Embryonic facial prominence (tissue), 1 donor: ENCODE measurements around the gene RASSF6.
"Not testable (repeated sequence)": the region's sequence is repeated elsewhere in the genome, so short reads cannot be mapped to it uniquely, and the experiment has no call there.

Experiments
- DNase-seq: peaks from one replicate; pipeline ENCODE4 v3.0.0-alpha.2; 2016; ENCODE audit errors: extremely low spot score

RASSF6 gene

DNA sequence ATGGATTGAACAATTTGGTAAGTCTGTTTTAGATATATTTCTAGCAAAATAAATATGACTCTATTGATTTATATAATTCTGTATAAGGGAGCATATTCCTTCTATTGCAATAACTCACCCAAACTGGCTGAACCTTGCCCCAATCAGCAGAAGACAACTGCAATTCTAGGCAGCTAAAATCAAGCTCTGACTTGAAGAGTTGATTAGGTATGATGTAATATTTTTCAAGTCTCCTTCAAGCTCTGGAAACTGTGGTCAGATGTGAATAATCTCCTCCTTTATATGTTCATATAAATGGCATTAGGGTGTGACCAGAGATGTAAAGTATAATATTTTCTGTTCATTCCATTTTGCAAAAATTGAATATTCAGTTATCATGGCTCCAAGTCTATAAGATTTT, 8.2 kb downstream of the RASSF6 start:
- DNase-seq = no peak

DNA sequence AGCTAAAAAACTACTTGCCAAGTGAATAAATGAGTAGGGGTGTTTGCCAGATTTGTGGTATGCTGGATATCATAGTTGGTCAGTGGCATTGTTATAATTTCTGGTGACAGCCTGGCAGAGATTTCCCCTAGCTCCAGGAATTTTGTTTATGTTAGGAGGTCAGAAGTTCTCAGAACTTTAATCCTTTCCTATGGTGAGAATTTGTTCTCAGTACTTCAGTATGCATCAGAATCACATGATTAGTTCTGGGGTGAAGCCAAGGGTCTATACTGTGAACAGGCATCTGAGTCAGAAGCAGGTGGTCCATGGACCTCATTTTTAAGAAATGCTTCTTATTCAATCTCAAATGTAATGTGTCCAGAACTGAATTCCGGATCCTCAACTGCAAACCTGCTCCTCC, 10.5 kb downstream of the RASSF6 start:
- no peak for DNase-seq

DNA sequence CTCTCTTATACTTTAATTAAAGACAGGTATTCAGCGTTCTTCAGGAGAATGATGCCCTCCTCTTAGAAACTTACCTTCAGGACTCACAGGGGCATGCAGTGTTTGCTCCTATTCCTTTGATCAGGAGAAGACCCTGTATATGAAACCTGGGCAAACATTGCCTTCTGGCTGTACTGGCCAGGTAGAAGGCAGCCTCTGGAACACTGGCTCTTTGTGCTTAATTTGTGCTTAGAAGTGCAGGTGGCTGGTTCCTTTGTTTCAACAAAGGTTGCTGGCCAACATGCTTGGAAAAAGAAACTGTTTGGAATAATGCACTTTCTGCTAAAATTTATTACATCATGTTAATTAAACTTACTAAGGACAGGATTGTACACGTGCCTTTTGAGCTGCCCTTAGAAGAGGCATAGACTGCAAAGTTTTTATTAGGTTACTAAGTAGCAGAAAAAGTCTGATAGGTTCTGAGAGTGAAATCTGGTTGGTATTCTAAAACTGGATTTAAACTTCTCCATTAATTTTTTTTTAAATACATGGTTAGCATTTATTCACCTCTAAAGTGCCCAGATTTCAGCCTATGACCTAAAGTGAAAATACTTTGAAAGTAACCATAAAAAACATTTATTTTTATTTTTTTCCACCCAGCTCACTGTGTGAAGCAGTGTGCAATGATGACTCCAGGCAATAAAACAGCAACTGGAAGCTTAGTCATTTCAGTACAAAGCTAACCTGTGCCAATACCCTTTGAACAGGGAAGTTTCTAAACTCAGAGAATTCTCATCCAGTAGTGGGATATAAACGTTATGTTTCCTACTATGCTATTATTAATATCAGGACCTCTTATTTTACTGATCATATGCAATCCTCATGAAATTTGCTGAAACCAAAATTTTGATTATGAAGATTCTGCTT, 11.3 kb downstream of the RASSF6 start:
- no peak for DNase-seq

DNA sequence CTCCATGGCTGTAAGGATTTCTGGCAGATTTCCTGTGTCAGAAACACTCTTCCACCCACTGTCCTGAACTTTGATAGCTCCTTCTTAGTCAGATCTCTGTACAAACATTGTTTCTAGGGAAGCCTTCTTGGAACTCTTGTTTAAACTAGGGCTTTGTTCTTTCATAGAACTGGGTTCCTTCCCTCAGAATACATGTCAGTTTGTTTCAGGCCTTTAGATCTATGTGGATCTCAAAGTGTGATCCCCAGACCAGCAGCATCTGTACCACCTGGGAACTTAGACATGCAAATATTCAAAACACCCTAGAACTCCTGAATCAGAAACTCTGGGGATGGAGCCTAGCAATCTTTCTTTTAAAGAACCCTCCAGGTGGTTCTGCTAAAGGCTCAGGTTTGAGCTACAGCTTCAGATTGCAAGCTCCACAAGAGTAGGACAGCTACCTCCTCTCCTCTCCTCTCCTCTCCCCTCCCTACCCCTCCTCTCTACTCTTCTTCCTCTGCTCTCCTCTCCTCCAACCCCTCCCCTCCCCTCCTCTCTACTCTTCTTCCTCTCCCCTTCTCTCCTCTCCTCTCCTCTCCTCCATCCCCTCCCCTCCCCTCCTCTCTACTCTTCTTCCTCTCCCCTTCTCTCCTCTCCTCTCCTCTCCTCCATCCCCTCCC, 12.7 kb downstream of the RASSF6 start:
- DNase-seq = no peak

DNA sequence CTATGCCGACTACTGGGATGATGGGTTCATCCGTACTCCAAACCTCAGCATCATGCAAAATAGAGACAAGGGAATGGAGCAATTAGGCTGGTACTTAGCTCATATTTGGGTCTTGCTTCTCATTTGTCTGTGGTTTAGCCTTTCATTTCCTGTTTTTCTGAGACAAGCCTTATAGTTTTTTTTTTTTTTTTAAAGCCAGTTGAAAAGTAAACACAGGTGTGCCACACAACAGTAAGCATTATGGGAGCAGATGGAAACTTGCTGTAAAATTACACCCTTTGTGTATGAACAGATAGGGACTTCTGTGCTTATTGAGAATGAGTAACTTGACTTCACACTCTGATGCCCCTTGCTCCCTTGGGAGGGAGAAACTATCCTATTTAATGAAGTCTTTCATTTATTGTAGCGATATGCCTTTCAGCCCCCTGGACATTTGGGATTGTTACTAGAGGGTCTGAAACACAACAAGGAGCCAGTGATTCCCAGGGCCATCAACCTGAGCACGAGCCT, 13.7 kb downstream of the RASSF6 start:
- no peak for DNase-seq

DNA sequence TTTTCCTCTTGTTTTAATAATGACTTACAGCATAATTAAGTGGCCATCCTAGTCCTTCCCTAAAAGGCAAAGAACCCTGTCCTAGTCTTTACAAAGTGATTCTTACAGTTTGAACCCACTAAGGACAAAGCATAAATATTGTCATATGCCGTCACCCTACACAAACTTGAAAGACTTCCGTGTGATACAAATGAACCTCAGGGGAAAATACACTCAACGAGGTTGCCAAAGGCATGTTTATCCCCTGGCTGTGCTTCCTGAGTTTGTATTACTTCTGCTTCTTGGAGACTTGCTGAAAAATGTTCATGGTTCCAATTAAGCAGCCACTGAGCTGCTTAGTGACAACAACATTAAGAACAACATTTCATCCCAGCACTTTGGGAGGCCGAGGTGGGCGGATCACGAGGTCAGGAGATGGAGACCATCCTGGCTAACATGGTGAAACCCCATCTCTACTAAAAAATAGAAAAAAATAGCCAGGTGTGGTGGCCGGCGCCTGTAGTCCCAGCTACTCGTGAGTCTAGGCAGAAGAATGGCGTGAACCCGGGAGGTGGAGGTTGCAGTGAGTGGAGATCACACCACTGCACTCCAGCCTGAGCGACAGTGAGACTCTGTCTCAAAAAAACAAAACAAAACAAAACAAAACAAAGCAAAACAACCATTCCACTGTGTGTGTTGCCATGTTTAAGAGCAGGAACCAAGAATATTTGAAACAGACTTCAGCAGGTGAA, 16.2 kb downstream of the RASSF6 start:
- DNase-seq = no peak

DNA sequence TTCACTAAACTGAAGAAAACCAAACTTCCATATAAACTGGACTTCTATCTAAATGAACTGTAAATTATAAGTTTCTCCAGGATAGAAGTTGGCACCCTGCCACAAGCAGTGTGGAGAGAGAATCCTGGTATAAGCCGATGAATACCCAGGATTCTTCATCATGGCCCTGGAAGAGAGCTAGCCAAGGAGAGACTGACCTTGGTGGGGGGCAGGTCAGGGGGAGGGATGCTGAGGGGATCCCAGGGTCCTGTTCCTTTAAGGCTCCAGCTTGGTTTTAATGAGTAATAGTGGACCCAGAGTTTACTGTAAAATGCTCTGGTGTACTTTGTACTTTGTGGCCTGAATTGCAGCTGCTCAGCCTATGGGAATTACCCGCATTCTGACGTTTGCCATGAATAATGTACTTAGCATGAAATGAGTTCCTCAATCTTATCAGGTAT, 16.9 kb downstream of the RASSF6 start:
- no peak for DNase-seq

DNA sequence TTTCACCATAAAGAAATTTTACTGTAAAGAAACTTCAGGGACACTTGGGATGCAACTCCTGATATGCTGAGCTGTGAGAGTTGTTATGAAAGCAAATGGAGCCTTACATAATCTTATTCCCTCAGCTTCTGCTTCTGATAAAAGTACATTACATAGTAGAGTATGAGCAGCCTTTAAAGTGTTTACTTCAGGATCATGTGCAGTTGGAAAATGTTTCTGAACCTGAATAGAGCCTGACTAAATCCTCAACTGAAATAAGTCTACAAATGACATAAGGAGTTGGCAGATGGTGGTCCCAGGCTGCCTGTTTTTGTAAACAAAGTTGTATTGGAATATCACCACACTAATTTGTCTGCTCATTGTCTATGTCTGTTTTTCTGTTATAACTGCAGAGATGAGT, 19.3 kb downstream of the RASSF6 start:
- no peak for DNase-seq

DNA sequence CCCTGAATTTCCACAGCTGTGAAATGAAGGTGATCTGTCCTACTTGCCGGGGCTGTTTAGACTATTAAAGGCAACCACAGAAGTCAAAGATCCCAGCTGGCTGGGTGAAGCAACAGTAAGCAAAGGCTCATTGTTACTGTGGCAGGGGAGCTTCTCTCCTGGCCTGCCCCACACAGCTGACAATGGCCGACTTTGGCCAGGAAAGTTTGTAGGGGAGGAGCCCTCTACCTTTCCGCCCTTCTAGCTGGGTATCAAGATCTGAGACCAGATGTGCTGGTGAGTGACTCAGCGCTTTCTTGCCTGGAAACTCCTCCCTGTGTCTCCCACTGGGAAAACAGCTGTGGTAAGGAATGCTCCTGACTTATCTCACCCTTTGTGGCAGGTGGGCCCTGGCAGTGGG, 21.1 kb downstream of the RASSF6 start:
- DNase-seq = no peak

DNA sequence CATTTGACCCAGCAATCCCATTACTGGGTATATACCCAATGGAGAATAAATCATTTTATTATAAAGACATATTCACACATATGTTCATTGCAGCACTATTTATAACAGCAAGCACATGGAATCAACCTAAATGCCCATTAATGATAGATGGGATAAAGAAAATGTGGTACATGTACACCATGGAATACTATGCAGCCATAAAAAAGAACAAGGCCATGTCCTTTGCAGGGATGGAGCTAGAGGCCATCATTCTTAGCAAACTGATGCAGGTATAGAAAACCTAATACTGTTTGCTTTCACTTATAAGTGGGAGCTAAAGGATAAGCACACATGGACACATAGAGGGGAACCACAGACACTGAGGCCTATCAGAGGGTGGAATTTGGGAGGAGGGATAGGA, 22.6 kb downstream of the RASSF6 start:
- DNase-seq = no peak

DNA sequence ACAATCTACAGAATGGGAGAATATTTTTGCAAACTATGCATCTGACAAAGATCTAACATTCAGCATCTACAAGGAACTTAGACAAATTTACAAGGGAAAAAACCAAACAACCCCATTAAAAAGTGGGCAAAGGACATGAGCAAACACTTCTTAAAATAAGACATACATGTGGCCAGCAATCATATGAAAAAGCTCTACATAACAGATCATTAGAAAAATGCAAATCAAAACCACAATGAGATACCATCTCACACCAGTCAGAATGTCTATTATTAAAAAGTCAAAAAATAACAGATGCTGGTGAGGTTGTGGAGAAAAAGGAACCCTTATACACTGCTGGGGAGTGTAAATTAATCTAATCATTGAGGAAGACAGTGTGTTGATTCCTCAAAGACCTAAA, 23.1 kb downstream of the RASSF6 start:
- not testable (repeated sequence) for DNase-seq

DNA sequence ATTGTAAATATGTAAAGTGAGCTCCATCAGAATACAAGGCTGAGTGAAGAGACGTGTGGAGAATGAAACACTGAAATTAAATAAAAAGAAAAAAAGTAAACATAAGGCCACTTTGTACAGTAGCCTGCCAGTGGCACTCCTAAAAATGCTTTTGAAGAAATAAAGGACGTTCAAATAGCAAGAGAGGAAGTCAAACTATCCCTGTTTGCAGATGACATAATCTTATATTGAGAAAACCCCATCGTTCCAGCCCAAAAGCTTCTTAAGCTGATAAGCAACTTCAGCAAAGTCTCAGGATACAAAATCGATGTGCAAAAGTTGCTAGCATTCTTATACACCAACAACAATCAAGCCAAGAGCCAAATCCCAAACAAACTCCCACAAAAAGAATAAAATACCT, 24.2 kb downstream of the RASSF6 start:
- no peak for DNase-seq

DNA sequence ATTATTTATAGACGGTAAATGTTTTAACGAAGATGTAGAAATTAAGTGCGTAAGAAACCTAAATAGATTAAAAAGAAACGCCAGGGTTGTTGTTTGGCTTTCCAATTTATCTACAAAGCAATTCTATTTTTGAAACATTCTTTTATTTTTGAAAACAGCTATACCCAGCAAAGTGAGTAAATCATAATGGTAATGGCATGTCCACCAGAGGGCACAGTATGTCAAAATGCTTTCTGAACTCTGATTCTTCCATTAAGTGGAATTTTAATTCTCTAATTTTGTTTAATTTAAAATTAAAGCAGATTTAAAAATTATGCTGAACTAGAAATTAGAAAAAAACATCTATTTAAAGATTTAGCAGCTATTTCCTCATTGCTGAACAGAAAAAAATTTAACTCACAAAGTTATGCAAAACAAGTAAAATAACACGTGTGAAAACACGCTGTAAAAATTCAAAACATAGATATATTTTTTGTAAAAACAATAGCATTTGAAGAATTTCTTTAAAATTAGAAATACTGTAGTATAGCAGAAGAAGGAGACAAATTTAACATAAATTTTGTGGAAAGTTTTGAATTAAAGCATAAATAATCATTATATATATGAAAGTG, 26.5 kb downstream of the RASSF6 start:
- no peak for DNase-seq

DNA sequence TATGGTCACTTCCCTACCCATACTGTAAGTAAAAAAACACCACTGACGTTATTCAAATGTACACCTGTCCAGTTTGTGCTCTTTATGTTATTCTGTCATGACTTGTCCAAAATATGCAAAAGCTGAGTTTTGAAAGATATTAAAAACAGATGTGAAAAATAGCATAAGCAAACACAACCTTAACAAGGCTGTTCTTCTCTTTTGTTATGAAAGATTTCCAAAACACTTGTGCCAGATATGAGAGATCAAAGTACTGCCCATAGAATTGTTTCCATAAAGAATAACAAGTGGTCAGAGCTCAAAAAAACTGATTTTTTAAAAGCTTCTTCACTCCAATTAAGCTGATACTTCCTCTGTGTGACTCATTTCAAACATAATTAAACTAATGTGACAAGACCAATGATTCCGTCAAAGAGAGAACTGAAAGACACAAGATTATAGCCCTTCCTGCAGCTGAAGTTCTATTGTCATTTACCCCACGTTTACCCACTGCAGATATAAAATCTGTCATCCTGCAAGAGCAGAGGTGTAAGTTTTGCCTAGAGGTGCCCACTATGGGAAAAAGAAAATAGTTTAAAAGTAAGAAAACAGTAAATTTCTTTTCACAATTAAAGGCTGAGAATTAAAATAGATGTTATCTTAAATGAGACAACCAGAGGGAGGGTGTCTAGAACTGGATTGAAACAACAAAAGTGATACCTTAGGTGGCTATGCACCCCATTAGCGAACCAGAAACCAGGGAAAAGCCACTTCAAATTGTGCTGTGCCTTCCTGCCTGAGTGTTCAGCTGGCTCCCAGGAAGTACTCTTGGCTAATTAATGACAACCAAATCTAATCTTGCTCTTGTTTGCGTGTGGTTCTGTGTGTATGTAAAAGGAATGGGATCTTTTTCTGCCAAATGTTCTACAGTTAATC, 30.1 kb downstream of the RASSF6 start:
- DNase-seq = no peak

DNA sequence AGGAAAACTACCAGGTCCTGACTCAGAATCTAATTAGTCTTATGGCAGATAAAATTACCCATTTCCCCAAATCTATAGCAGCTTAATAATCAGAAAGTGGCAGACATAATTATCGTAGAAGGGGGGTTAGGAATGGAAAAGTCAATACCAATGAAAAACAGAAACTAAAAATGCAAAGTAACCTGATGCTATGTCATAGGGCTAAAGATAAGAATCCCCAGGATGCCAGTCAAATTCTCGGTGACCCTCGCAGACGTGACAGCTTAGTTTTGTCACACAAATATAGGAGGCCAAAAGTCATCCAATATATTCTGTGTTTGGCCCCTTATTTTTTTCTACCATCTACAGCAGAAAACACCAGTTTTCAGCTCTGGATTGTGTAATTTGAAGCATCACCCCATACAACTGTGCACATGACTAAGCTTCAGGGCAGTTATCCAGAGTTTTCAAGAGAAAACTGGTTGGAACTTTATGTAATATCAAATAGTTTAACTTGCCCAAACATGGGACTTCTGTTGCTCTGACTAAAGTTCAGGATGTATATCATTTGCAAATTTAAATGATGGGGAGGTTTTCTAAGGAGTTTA, 30.9 kb downstream of the RASSF6 start:
- no peak for DNase-seq

DNA sequence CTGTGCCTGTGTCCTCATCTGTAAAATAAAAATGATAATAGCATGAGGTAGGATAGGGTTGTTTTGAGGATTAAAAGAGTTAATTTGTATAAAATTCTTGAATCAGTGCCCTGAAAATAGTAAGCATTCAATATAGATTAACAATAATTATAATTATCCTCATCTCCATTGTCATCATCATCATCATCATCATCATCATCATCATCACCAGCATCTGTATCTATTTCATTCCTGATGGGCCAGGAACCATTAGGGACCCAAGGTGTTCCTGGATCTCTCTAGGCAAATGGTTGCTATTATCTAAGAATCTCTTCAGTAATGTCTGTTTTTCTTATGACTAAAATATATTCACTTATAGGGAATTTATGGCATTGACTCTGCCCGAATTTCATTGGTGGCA, 31.6 kb downstream of the RASSF6 start:
- no peak for DNase-seq

DNA sequence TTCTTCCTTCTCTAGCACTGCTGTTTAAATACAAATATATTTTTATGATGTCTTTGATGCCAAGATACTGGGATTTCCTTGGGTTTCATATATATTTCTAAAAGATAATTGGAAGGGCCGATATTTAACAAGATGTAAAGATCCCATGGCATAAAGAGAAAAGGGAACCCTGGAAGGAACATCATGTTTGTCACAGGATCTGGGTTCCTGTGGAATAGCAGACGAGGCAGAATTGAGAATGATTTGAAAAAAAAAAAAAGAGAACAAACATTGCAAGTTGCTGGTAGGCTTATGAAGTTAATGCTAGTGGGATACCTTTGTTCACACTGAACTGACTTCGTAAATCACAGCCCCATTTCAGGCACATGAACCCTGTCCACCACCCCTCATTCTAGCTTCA, 33.6 kb downstream of the RASSF6 start:
- DNase-seq = no peak

DNA sequence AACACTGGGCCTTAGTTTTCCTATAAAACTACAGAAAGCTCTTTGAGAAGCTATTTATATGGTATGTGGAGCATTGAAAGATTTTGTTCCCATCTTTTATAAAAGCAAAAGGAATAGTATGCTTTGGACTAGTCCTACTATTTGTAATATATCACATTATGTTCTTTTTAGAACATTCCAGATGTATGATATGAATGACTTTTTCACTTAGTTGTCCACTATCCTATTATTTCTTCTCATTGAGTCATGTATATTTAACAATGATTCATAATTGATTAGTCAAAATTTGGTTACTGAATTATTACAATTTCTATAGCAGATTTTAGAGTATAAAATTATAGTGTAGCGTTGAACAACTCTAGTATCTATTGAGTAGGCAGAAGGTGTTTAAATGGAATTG, 34.2 kb downstream of the RASSF6 start:
- DNase-seq = no peak

DNA sequence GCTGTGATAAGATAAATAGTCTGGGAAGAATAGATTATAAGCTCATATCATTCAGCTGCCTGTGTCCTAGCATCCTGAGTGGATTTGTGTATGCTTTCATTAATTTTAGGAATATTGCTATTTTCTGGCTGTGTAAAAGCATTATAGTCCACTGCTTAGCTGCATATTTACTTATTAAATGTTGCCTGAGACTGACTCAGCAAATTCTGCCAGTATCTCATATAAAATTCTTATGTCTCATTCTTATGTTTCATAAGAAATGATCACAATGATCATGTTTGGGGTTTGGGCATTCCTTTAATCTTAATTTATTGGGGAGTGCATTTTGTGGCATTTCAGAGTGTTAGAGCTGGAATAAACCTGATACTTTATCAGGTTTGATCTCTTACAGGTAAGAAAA, 34.9 kb downstream of the RASSF6 start:
- no peak for DNase-seq

DNA sequence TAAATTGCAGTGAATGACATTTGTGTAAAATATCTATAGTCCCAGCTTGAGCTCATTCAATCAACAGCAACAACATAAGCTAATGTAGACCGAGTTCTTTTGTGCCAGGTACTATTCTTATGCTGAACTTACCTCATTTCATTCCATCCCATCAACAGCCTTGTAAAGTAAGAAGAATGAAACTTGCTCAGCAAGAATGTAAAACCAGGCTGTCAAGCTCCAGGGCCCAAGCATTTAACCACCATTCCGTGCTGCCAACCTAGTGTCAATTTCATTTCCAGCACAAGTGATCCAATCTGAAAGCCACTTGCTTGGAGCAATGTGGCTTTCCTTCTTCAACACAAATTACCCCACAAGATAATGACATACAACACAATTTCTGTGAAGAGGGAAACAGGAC, 36.6 kb downstream of the RASSF6 start:
- DNase-seq = no peak

DNA sequence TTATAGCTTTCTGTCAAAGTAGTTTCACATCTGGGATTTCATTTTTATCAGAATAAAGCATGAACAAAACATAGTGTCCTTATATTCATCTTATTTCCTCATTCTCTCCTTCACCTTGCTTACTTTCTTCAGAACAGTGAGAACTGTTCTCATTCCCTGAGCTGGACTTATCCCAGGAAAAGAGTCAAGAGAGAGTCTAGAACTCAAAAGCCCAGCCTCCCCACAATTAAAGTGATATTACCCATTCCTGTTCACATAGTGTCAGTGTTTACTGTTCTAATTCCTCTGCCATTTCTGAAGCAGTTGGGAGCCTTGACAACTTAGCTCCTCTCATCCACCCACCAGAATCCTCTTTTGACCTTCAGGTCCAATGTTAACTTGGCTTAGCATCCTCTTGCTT, 42.9 kb downstream of the RASSF6 start:
- no peak for DNase-seq
